K562 (cell line): ENCODE measurements around the gene COX6B2.

Experiments used
- ARID4B ChIP-seq: sonication (generic); formaldehyde crosslinking; IDR thresholded peaks from 2 replicates; pipeline ENCODE4 v1.8.0; 2022; ENCODE audit warnings: mild to moderate bottlenecking, missing genetic modification reagents
- CTCF ChIP-seq, 3 experiments: IDR thresholded peaks in 2 of 3; conservative IDR thresholded peaks in 1 of 3; 2 replicates each; pipeline ENCODE4 v1.5.1; 2011 to 2012; ENCODE audit warnings: low read length in 3 of 3, mild to moderate bottlenecking in 3 of 3, control low read depth in 2 of 3, improper control_type of control experiment in 1 of 3, inconsistent platforms in 1 of 3, low read depth in 1 of 3, mixed read lengths in 1 of 3, moderate library complexity in 1 of 3; ENCODE audit not compliant: insufficient read depth in 2 of 3
- EP300 ChIP-seq: IDR thresholded peaks from 2 replicates; pipeline ENCODE4 v1.6.1; 2012; ENCODE audit warnings: low read length, improper control_type of control experiment
- ZNF282 ChIP-seq: sonication (generic); formaldehyde crosslinking; IDR thresholded peaks from 2 replicates; pipeline ENCODE4 v1.8.1; 2023; ENCODE audit warnings: missing genetic modification reagents

- TF ChIP-seq EP300 (no peak), ZNF282 (CRISPR knock-in tag) (no peak), CTCF (IDR thresholded peaks at IDR 0.05 in 2 of 3, conservative IDR thresholded peaks at IDR 0.05 in 1 of 3; ENCODE audit: insufficient read depth in 2 of 3, low read depth in 1 of 3, low read length in 3 of 3) (no peak), ARID4B (CRISPR knock-in tag) (no peak)
Measured at GRCh38 chr19:55341595-55342531, 12.7 kb downstream of the COX6B2 start.
